Liver (tissue), 9 donors: Measurements from ENCODE around the gene CELF2. TPM values are rescaled to one million over a fixed set of nuclear protein-coding genes. Genes with fewer than 3 reads are reported as not detected.
"Not testable (repeated sequence)": the region's sequence is repeated elsewhere in the genome, so short reads cannot be mapped to it uniquely, and the experiment has no call there.

ENCODE experiments used
- DNase-seq: peaks from one replicate; pipeline ENCODE4 v3.0.0-alpha.2; 2017; ENCODE audit warnings: low spot score
- H3K27ac ChIP-seq, 2 donors: one replicate each; pipeline ENCODE4 v1.7.0; 2013; ENCODE audit warnings: inconsistent platforms in 2 of 2, low read length in 2 of 2, control low read depth in 1 of 2, low read depth in 1 of 2, mild to moderate bottlenecking in 1 of 2
- H3K27me3 ChIP-seq, 4 donors: one replicate each; pipeline versions ENCODE4 v1.6.1 to v1.7.0; 2013; ENCODE audit warnings: low read length in 3 of 4, inconsistent platforms in 1 of 4, mild to moderate bottlenecking in 1 of 4, moderate library complexity in 1 of 4; ENCODE audit not compliant: control insufficient read depth in 4 of 4, insufficient read depth in 4 of 4
- H3K36me3 ChIP-seq, 4 donors: one replicate each; pipeline versions ENCODE4 v1.6.1 to v1.7.0; 2013; ENCODE audit warnings: low read length in 3 of 4, mild to moderate bottlenecking in 3 of 4, low read depth in 1 of 4, moderate library complexity in 1 of 4; ENCODE audit not compliant: control insufficient read depth in 4 of 4, insufficient read depth in 3 of 4
- H3K4me1 ChIP-seq, 4 donors: one replicate each; pipeline versions ENCODE4 v1.6.1 to v1.7.0; 2013; ENCODE audit warnings: low read length in 3 of 4, mild to moderate bottlenecking in 3 of 4, moderate library complexity in 1 of 4; ENCODE audit not compliant: control insufficient read depth in 4 of 4, insufficient read depth in 4 of 4
- H3K4me3 ChIP-seq, 3 donors: one replicate each; pipeline versions ENCODE4 v1.6.1 to v1.7.0; 2013; ENCODE audit warnings: low read length in 3 of 3, control low read depth in 1 of 3, low read depth in 1 of 3, mild to moderate bottlenecking in 1 of 3
- H3K9ac ChIP-seq, 2 donors: one replicate each; pipeline ENCODE4 v1.7.0; 2013; ENCODE audit warnings: low read length in 2 of 2, mild to moderate bottlenecking in 2 of 2, moderate library complexity in 2 of 2, control low read depth in 1 of 2, low read depth in 1 of 2
- H3K9me3 ChIP-seq, 4 donors: one replicate each; pipeline versions ENCODE4 v1.6.1 to v1.7.0; 2013; ENCODE audit warnings: low read length in 3 of 4; ENCODE audit not compliant: control insufficient read depth in 4 of 4
- ATF3 ChIP-seq: IDR thresholded peaks from 2 replicates; pipeline ENCODE4 v1.6.1; 2016; ENCODE audit warnings: antibody characterized with exemption
- CTCF ChIP-seq: fragments of 150-350 bp; IDR thresholded peaks from 2 replicates; pipeline ENCODE4 v1.5.1; 2017; ENCODE audit warnings: improper control_type of control experiment, low read depth, low read length; ENCODE audit not compliant: missing input control
- EGR1 ChIP-seq, 2 donors: IDR thresholded peaks; 2 replicates each; pipeline ENCODE4 v1.6.1; 2016 to 2018; ENCODE audit warnings: antibody characterized with exemption in 2 of 2, low read depth in 2 of 2
- FOXA1 ChIP-seq: IDR thresholded peaks from 2 replicates; pipeline ENCODE4 v1.6.1; 2016; ENCODE audit warnings: antibody characterized with exemption
- FOXA2 ChIP-seq: IDR thresholded peaks from 2 replicates; pipeline ENCODE4 v1.6.1; 2016; ENCODE audit warnings: antibody characterized with exemption
- GABPA ChIP-seq, 2 donors: IDR thresholded peaks in 1 of 2; conservative IDR thresholded peaks in 1 of 2; 2 replicates each; pipeline ENCODE4 v1.6.1; 2016; ENCODE audit warnings: antibody characterized with exemption in 2 of 2, mild to moderate bottlenecking in 1 of 2, moderate library complexity in 1 of 2
- HNF4A ChIP-seq, 2 donors: conservative IDR thresholded peaks; 2 replicates each; pipeline ENCODE4 v1.6.1; 2016; ENCODE audit warnings: antibody characterized with exemption in 2 of 2, mild to moderate bottlenecking in 2 of 2
- HNF4G ChIP-seq: IDR thresholded peaks from 2 replicates; pipeline ENCODE4 v1.6.1; 2016; ENCODE audit warnings: antibody characterized with exemption
- JUND ChIP-seq, 2 donors: IDR thresholded peaks; 2 replicates each; pipeline ENCODE4 v1.6.1; 2016; ENCODE audit warnings: antibody characterized with exemption in 2 of 2
- NR2F2 ChIP-seq: IDR thresholded peaks from 2 replicates; pipeline ENCODE4 v1.6.1; 2016; ENCODE audit warnings: antibody characterized with exemption
- RAD21 ChIP-seq, 2 donors: IDR thresholded peaks; 2 replicates each; pipeline ENCODE4 v1.6.1; 2016; ENCODE audit warnings: antibody characterized with exemption in 2 of 2, mild to moderate bottlenecking in 2 of 2
- REST ChIP-seq: IDR thresholded peaks from 2 replicates; pipeline ENCODE4 v1.6.1; 2016; ENCODE audit warnings: antibody characterized with exemption, mild to moderate bottlenecking
- RXRA ChIP-seq, 2 donors: IDR thresholded peaks; 2 replicates each; pipeline ENCODE4 v1.6.1; 2017 to 2018; ENCODE audit warnings: antibody characterized with exemption in 2 of 2, mild to moderate bottlenecking in 1 of 2
- SP1 ChIP-seq: IDR thresholded peaks from 2 replicates; pipeline ENCODE4 v1.6.1; 2018; ENCODE audit warnings: antibody characterized with exemption, mild to moderate bottlenecking
- TAF1 ChIP-seq: conservative IDR thresholded peaks from 2 replicates; pipeline ENCODE4 v1.6.1; 2016; ENCODE audit warnings: antibody characterized with exemption, mild to moderate bottlenecking
- YY1 ChIP-seq: IDR thresholded peaks from 2 replicates; pipeline ENCODE4 v1.6.1; 2016; ENCODE audit warnings: antibody characterized with exemption, mild to moderate bottlenecking
- WGBS: extraction: QIAGEN DNeasy Blood & Tissue Kit; methylation state at CpG from one replicate; pipeline ENCODE4 v1.1.7; 2013; 5-methylcytosine and 5-hydroxymethylcytosine counted together
- polyA plus RNA-seq, 2 donors: library from polyadenylated mRNA; stranded (reverse) in 1 of 2; unstranded in 1 of 2; fragments of 200-250 nt in 1 of 2; fragments of >200 nt in 1 of 2; fragmentation: Nextera tagmentation in 1 of 2; extraction: Ambion mirVana in 1 of 2; gene quantifications; one replicate each; pipeline versions ENCODE4 v1.2.1 to v1.2.3, GENCODE V29; 2013 to 2015
- total RNA-seq, 2 donors: library from RNA; depleted of rRNA; stranded (reverse); fragments of >200 nt; gene quantifications; one replicate each; pipeline ENCODE4 v1.2.3, GENCODE V29; 2014
- TF ChIP-seq, protein P1 (sequence below): IDR thresholded peaks from 2 replicates; pipeline ENCODE4 v1.6.1; 2016; ENCODE audit warnings: antibody characterized with exemption
- TF ChIP-seq, protein P2 (sequence below): IDR thresholded peaks from 2 replicates; pipeline ENCODE4 v1.6.1; 2016; ENCODE audit warnings: antibody characterized with exemption
- donor health status: healthy.
- donor health status: healthy.
- donor health status: healthy.
- donor health status: healthy.
- donor health status: healthy.

Gene CELF2
- total and polyA plus RNA-seq, 4 donors: 1.4 to 8.5 (median 5.6) TPM

DNA sequence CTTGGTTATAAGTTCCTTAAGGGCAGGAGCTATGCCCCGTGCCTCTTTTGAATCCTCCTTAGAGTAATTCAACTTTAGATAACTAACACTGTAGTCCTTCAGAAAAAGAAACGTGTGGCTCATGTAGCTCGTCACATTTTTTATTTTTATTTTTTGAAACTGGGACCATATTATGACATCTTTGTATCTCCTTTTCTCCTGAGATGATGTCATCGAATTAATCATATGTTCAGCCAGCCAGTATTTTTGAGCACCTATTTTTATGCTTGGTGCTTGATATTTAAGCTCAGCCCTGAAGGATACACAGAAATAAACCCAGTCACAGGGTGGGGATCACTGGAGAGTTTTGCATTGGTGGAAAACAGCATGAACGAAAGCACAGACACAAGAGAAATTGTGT lies 22.6 kb upstream of the CELF2 start:
- H3K27ac ChIP-seq: no peak overlapping the region
- no peak for TF ChIP-seq EGR1 (IDR thresholded peaks at IDR 0.05; ENCODE audit: low read depth in 2 of 2)
- no peak for TF ChIP-seq SP1
- no peak for TF ChIP-seq YY1
- TF ChIP-seq, protein P1, sequence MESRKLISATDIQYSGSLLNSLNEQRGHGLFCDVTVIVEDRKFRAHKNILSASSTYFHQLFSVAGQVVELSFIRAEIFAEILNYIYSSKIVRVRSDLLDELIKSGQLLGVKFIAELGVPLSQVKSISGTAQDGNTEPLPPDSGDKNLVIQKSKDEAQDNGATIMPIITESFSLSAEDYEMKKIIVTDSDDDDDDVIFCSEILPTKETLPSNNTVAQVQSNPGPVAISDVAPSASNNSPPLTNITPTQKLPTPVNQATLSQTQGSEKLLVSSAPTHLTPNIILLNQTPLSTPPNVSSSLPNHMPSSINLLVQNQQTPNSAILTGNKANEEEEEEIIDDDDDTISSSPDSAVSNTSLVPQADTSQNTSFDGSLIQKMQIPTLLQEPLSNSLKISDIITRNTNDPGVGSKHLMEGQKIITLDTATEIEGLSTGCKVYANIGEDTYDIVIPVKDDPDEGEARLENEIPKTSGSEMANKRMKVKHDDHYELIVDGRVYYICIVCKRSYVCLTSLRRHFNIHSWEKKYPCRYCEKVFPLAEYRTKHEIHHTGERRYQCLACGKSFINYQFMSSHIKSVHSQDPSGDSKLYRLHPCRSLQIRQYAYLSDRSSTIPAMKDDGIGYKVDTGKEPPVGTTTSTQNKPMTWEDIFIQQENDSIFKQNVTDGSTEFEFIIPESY: no peak
- H3K4me3 ChIP-seq: no peak overlapping the region
- no peaks in the 10 kb centered on the region for H3K9me3 ChIP-seq
- H3K36me3 ChIP-seq: no peaks in the 10 kb centered on the region
- no peak overlapping the region for H3K9ac ChIP-seq
- no peaks in the 10 kb centered on the region for H3K27me3 ChIP-seq
- no peaks in the 10 kb centered on the region for H3K4me1 ChIP-seq
- WGBS: 69% methylated on average over 5 of the region's 5 CpGs
- DNase-seq: no peak

GRCh38 chr10:10996966-10997620 lies 20.6 kb upstream of the CELF2 start:
- WGBS: 61% methylated on average over 7 of the region's 7 CpGs
- no peaks in the 10 kb centered on the region for H3K4me1 ChIP-seq
- H3K4me3 ChIP-seq: no peak overlapping the region
- no peak for DNase-seq
- peaks cover 0 to 3% (median 0%) of the 10 kb centered on the region in 4 donors for H3K27me3 ChIP-seq
- no peak overlapping the region for H3K27ac ChIP-seq
- TF ChIP-seq NR2F2 (no peak), CTCF (no peak), YY1 (no peak), JUND (IDR thresholded peaks at IDR 0.05) (no peak), REST (no peak), RAD21 (IDR thresholded peaks at IDR 0.05) (no peak), TAF1 (no peak), SP1 (no peak), ATF3 (no peak), FOXA1 (no peak), FOXA2 (no peak), RXRA (IDR thresholded peaks at IDR 0.05) (no peak), GABPA (IDR thresholded peaks at IDR 0.05 in 1 of 2, conservative IDR thresholded peaks at IDR 0.05 in 1 of 2) (no peak), HNF4A (conservative IDR thresholded peaks at IDR 0.05) (no peak), EGR1 (IDR thresholded peaks at IDR 0.05; ENCODE audit: low read depth in 2 of 2) (no peak), HNF4G (no peak)
- TF ChIP-seq, protein P1: no peak
- TF ChIP-seq, protein P2, sequence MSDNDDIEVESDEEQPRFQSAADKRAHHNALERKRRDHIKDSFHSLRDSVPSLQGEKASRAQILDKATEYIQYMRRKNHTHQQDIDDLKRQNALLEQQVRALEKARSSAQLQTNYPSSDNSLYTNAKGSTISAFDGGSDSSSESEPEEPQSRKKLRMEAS: no peak
- no peak overlapping the region for H3K9ac ChIP-seq
- H3K36me3 ChIP-seq: no peaks in the 10 kb centered on the region
- H3K9me3 ChIP-seq: no peaks in the 10 kb centered on the region

GRCh38 chr10:10999501-10999900 lies 18.2 kb upstream of the CELF2 start:
- H3K4me3 ChIP-seq, H3K27me3 ChIP-seq, H3K27ac ChIP-seq, H3K36me3 ChIP-seq, H3K4me1 ChIP-seq, H3K9me3 ChIP-seq, H3K9ac ChIP-seq, DNase-seq: not testable (repeated sequence)
- 85% methylated on average over 4 of the region's 4 CpGs for WGBS
